A549 (cell line): Measurements from ENCODE around the gene RGN. TPM values are rescaled to one million over a fixed set of nuclear protein-coding genes. Genes with fewer than 3 reads are reported as not detected.
A peak's percentile ranks its signal among the peaks of the same experiment; 100 is the strongest.

Experiments used
- ATAC-seq, 2 experiments: fragments of 200-7000 bp in 1 of 2; fragments of >200 bp in 1 of 2; cut with Nextera tagmentation in 1 of 2; cut with Tn5 transposase in 1 of 2; 3 replicates each; pipeline versions ENCODE4 v1.8.0 to v1.9.1; 2018 to 2020; ENCODE audit warnings: mild to moderate bottlenecking in 1 of 2, moderate library complexity in 1 of 2
- CTCF ChIA-PET: fragments of 300-600 bp; sonication (Branson Sonifier 250); formaldehyde crosslinking; extraction: SDS; loops from one replicate; lab custom pipeline; 2021; ENCODE audit warnings: antibody characterized with exemption, inconsistent platforms; lab: Yijun Ruan, JAX
- POLR2A ChIA-PET: fragments of 350-600 bp; formaldehyde crosslinking; extraction: SDS; loops from one replicate; lab custom pipeline; 2021; ENCODE audit warnings: antibody characterized with exemption, inconsistent platforms; lab: Yijun Ruan, JAX
- DNase-seq, 2 experiments: peaks; one replicate each; pipeline versions ENCODE4 v3.0.0 to v3.0.0-alpha.2; 2011 to 2016; ENCODE audit warnings: low read depth in 1 of 2, low spot score in 1 of 2
- FAIRE-seq: peaks from 2 replicates; lab custom pipeline; 2011; peaks lifted over from hg19 to GRCh38; lab: Jason Lieb, UNC
- H3K27ac ChIP-seq, 2 experiments: fragments of >200 bp; sonication (Bioruptor Twin); formaldehyde crosslinking; 3 replicates each; pipeline ENCODE4 v1.5.1; 2016 to 2017
- H3K4me1 ChIP-seq: fragments of >200 bp; sonication (Bioruptor Twin); formaldehyde crosslinking; 3 replicates; pipeline ENCODE4 v1.6.1; 2016
- H3K4me2 ChIP-seq: fragments of >200 bp; sonication (Bioruptor Twin); formaldehyde crosslinking; 3 replicates; pipeline ENCODE4 v1.6.1; 2016
- H3K4me3 ChIP-seq: fragments of >200 bp; sonication (Bioruptor Twin); formaldehyde crosslinking; 3 replicates; pipeline ENCODE4 v1.5.1; 2016
- H3K9me3 ChIP-seq: fragments of >200 bp; sonication (Bioruptor Twin); formaldehyde crosslinking; 3 replicates; pipeline ENCODE4 v1.6.1; 2016
- BCL3 ChIP-seq: fragments of >200 bp; sonication (Bioruptor Twin); formaldehyde crosslinking; IDR thresholded peaks from 3 replicates; pipeline ENCODE4 v1.6.1; 2016
- CBX2 ChIP-seq: fragments of 200-600 bp; sonication (generic); IDR thresholded peaks from 2 replicates; pipeline ENCODE4 v1.6.1; 2016; ENCODE audit warnings: low read depth, mild to moderate bottlenecking, borderline replicate concordance
- CTCF ChIP-seq: fragments of >200 bp; sonication (Bioruptor Twin); formaldehyde crosslinking; IDR thresholded peaks from 3 replicates; pipeline ENCODE4 v1.5.1; 2016
- EHMT2 ChIP-seq: fragments of 200-600 bp; sonication (generic); IDR thresholded peaks from 2 replicates; pipeline ENCODE4 v1.6.1; 2016; ENCODE audit warnings: antibody characterized with exemption, low read depth, mild to moderate bottlenecking, moderate library complexity
- FOSB ChIP-seq: fragments of 250-450 bp; sonication (Bioruptor Pico); IDR thresholded peaks from 2 replicates; pipeline ENCODE4 v1.5.0; 2020; ENCODE audit warnings: mild to moderate bottlenecking, moderate library complexity
- FOSL2 ChIP-seq, 2 experiments: fragments of 450-650 bp in 1 of 2; fragments of >200 bp in 1 of 2; sonication (Bioruptor Twin) in 1 of 2; formaldehyde crosslinking; IDR thresholded peaks; 2 replicates each; pipeline versions ENCODE4 v1.5.0 to v1.6.1; 2016 to 2020; ENCODE audit warnings: mild to moderate bottlenecking in 1 of 2, moderate library complexity in 1 of 2
- FOXS1 ChIP-seq: fragments of 250-450 bp; sonication (Bioruptor Pico); IDR thresholded peaks from 2 replicates; pipeline ENCODE4 v1.5.0; 2020; ENCODE audit warnings: mild to moderate bottlenecking, moderate library complexity
- GATA3 ChIP-seq: IDR thresholded peaks from 2 replicates; pipeline ENCODE4 v1.6.1; 2012; ENCODE audit warnings: borderline replicate concordance
- MAFK ChIP-seq: fragments of 450-650 bp; IDR thresholded peaks from 2 replicates; pipeline ENCODE4 v1.6.1; 2014; ENCODE audit not compliant: partially characterized antibody
- MAX ChIP-seq: IDR thresholded peaks from 2 replicates; pipeline ENCODE4 v1.6.1; 2012
- POLR2AphosphoS2 ChIP-seq: conservative IDR thresholded peaks from 2 replicates; pipeline ENCODE4 v1.6.1; 2012; ENCODE audit warnings: low read length, improper control_type of control experiment, inconsistent platforms
- RARB ChIP-seq: fragments of 250-450 bp; sonication (Bioruptor Pico); IDR thresholded peaks from 2 replicates; pipeline ENCODE4 v1.8.0; 2021; ENCODE audit warnings: mild to moderate bottlenecking, moderate library complexity
- RFX5 ChIP-seq: fragments of 450-650 bp; IDR thresholded peaks from 2 replicates; pipeline ENCODE4 v1.7.1; 2014; ENCODE audit warnings: antibody characterized with exemption, mild to moderate bottlenecking, moderate library complexity
- ZC3H11A ChIP-seq: fragments of 450-650 bp; IDR thresholded peaks from 2 replicates; pipeline ENCODE4 v1.6.1; 2014; ENCODE audit warnings: antibody characterized with exemption, mild to moderate bottlenecking
- WGBS: methylation state at CpG from one replicate; pipeline ENCODE4 v1.1.6; 2017; ENCODE audit errors: missing lambda C conversion rate; 5-methylcytosine and 5-hydroxymethylcytosine counted together
- polyA plus RNA-seq, 4 experiments: library from polyadenylated mRNA; depleted of rRNA in 3 of 4; stranded (reverse); fragments of >200 nt; fragmentation: RNase III in 1 of 4; extraction: RNeasy Plus Mini Kit Qiagen cat#74134 plus additional on column Dnase treatment in 1 of 4; gene quantifications; 2 replicates in 3 of 4; 3 replicates in 1 of 4; pipeline ENCODE4 v1.2.3, GENCODE V29; 2011 to 2017
- TF ChIP-seq, protein P1 (sequence below): fragments of 450-650 bp; IDR thresholded peaks from 2 replicates; pipeline ENCODE4 v1.6.1; 2014; ENCODE audit warnings: antibody characterized with exemption
- TF ChIP-seq, protein P2 (sequence below): fragments of >200 bp; sonication (Bioruptor Twin); formaldehyde crosslinking; IDR thresholded peaks from 2 replicates; pipeline ENCODE4 v1.6.1; 2016
- TF ChIP-seq, protein P3 (sequence below): IDR thresholded peaks from 2 replicates; pipeline ENCODE4 v1.6.1; 2012

Gene RGN
- polyA plus RNA-seq, 2 of the 4 experiments (the other 2 are of a cell fraction), result 0.14 TPM; not detected in 1

DNA sequence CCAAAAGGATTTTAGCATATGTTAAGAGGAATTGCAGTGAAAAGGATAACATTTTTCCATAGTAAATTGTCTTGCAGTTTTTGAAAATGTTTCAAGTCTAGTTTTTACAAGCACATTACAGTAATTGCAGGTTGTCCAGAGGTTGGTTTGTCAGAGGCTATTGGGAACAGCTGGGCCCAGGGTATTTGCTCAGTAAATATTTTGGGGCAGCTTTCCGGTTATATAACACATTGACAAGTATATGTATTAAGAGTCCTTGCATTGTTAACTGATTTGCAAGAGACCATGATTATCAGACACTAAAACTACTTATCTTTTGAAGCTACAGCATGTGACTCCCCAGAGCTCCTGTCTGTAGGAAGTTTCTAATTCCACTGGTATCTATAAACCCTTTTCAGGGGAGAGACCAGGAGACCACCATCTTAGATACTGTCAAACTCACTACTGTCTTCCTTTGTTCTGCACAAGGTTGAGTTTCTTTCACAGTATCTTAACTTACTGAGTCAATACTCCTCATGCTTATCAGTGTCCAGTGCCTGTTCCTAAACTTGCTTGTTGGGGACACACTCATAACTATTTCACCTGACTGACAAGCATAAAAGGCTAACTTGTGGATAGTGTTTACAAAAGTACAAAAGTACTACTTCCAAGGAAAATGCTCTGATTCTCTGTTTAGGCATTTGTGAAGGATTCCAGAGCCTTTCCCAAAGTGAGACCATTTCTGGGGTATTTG is 18.9 kb upstream of the RGN start:
- H3K27ac ChIP-seq, result no peak overlapping the region
- ChIA-PET POLR2A (no interaction called here), CTCF (no interaction called here)

DNA sequence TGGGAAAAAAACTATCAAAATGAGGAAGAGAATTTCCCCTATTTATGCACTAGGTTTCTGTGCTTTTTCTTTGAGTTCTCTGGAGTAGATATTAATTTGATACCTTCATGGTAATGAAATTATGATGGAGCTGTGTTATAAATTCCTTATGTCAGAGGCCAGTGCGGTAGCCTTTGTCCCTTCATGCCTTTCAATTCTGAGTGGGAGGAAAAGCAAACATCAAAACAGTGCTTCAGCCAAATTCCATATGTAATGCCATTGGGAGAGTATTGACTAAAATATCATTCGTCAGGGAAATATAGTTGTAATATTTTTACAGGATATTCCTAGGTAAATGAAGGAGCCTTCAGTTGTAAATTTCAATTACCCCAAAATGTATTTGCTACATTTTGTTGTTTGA is 17.5 kb upstream of the RGN start:
- TF ChIP-seq, protein P1, sequence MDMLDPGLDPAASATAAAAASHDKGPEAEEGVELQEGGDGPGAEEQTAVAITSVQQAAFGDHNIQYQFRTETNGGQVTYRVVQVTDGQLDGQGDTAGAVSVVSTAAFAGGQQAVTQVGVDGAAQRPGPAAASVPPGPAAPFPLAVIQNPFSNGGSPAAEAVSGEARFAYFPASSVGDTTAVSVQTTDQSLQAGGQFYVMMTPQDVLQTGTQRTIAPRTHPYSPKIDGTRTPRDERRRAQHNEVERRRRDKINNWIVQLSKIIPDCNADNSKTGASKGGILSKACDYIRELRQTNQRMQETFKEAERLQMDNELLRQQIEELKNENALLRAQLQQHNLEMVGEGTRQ, result no peak
- TF ChIP-seq RFX5, result no peak
- TF ChIP-seq, protein P2, sequence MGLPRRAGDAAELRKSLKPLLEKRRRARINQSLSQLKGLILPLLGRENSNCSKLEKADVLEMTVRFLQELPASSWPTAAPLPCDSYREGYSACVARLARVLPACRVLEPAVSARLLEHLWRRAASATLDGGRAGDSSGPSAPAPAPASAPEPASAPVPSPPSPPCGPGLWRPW, result no peak
- TF ChIP-seq RARB (CRISPR knock-in tag), result no peak
- TF ChIP-seq MAFK, result no peak
- TF ChIP-seq MAX, result no peak
- TF ChIP-seq POLR2AphosphoS2, result no peak
- no peak for TF ChIP-seq CTCF
- TF ChIP-seq CBX2, result no peak
- TF ChIP-seq ZC3H11A, result no peak
- TF ChIP-seq, protein P3, sequence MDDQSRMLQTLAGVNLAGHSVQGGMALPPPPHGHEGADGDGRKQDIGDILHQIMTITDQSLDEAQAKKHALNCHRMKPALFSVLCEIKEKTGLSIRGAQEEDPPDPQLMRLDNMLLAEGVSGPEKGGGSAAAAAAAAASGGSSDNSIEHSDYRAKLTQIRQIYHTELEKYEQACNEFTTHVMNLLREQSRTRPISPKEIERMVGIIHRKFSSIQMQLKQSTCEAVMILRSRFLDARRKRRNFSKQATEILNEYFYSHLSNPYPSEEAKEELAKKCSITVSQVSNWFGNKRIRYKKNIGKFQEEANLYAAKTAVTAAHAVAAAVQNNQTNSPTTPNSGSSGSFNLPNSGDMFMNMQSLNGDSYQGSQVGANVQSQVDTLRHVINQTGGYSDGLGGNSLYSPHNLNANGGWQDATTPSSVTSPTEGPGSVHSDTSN, result no peak
- TF ChIP-seq FOSL2 (IDR thresholded peaks at IDR 0.05), result no peak
- TF ChIP-seq FOSL2 (CRISPR knock-in tag; IDR thresholded peaks at IDR 0.05), result no peak
- peak; percentile 28 for FAIRE-seq

More for the DNA sequence above, 18.9 kb upstream of the RGN start:
- FAIRE-seq, result no peak
- no peaks in the 10 kb centered on the region for H3K4me1 ChIP-seq
- no peak for DNase-seq
- H3K9me3 ChIP-seq, result no peaks in the 10 kb centered on the region
- WGBS, result 72% methylated on average over 1 of the region's 1 CpG
- TF ChIP-seq GATA3, result no peak
- no peak for TF ChIP-seq BCL3
- no peak for TF ChIP-seq FOXS1 (CRISPR knock-in tag)
- TF ChIP-seq RFX5, result no peak
- no peak for TF ChIP-seq FOSB (CRISPR knock-in tag)
- TF ChIP-seq MAX, result no peak
- TF ChIP-seq FOSL2 (IDR thresholded peaks at IDR 0.05), result no peak
- TF ChIP-seq FOSL2 (CRISPR knock-in tag; IDR thresholded peaks at IDR 0.05), result no peak
- no peak for TF ChIP-seq EHMT2
- no peak overlapping the region for H3K4me2 ChIP-seq
- ATAC-seq, result no peak
- H3K4me3 ChIP-seq, result no peak overlapping the region

More for the DNA sequence above, 17.5 kb upstream of the RGN start:
- CTCF ChIA-PET, result no interaction called here
- DNase-seq (no peak), ATAC-seq (no peak)
- H3K4me1 ChIP-seq, result no peaks in the 10 kb centered on the region
- no peak overlapping the region for H3K27ac ChIP-seq
- no peaks in the 10 kb centered on the region for H3K9me3 ChIP-seq
- 89% methylated on average over 2 of the region's 2 CpGs for WGBS
- no peak overlapping the region for H3K4me2 ChIP-seq
- no peak overlapping the region for H3K4me3 ChIP-seq
- POLR2A ChIA-PET, result no interaction called here
